ENCODE results near the gene PDLIM7. TPM values are rescaled to one million over a fixed set of nuclear protein-coding genes. Genes with fewer than 3 reads are reported as not detected.

The PDLIM7 gene
- total and polyA plus RNA-seq, 2 experiments from 2014 or later, result 94.7 to 128 TPM

DNA sequence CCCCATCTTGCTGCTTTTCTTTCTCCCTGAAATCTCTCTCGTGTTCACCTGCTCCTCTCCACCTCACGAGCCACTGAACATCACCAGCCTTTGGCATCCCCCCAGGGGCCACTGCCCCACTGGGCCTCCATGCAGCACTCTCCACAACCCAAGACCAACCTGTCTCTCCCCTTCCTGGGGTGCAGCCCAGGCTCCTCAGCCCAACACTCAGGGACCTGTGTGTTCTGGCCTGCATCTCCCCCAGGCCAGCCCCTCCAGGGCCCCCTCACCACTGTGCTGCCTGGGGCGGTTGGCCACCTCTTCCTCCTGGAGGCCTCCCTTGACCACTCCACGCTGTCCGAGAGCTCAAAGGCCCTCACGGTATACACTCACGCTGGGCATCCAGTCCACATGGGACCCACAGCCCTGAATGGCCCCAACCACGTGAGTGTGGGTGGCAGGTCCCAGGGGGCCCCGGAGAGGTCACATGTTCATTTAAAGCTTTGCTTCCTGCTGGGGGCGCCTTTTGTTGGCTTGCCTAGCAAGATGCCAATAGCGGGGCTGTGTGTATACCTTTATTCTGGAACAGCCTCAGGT, 12.7 kb upstream of the PDLIM7 start:
- H3K79me2 ChIP-seq (replicated peaks; ENCODE audit: insufficient read depth), result peaks cover 2% of the 10 kb centered on the region
- TF ChIP-seq STAT1 (IDR thresholded peaks at IDR 0.05; ENCODE audit: unreplicated experiment) (no peak), POLR2AphosphoS5 (IDR thresholded peaks at IDR 0.05; ENCODE audit: low read depth) (no peak), EZH2 (IDR thresholded peaks at IDR 0.05; ENCODE audit: low read depth, unreplicated experiment) (no peak), CREB1 (CRISPR knock-in tag; IDR thresholded peaks at IDR 0.05; ENCODE audit: low read depth) (no peak)
- TF ChIP-seq, protein P1, sequence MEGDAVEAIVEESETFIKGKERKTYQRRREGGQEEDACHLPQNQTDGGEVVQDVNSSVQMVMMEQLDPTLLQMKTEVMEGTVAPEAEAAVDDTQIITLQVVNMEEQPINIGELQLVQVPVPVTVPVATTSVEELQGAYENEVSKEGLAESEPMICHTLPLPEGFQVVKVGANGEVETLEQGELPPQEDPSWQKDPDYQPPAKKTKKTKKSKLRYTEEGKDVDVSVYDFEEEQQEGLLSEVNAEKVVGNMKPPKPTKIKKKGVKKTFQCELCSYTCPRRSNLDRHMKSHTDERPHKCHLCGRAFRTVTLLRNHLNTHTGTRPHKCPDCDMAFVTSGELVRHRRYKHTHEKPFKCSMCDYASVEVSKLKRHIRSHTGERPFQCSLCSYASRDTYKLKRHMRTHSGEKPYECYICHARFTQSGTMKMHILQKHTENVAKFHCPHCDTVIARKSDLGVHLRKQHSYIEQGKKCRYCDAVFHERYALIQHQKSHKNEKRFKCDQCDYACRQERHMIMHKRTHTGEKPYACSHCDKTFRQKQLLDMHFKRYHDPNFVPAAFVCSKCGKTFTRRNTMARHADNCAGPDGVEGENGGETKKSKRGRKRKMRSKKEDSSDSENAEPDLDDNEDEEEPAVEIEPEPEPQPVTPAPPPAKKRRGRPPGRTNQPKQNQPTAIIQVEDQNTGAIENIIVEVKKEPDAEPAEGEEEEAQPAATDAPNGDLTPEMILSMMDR (conservative IDR thresholded peaks at IDR 0.05; ENCODE audit: low read depth in 2 of 2), result peak in 1 of 2 experiments; percentile 10; a peak in 1 of 4 replicates
- TF ChIP-seq, protein P2, sequence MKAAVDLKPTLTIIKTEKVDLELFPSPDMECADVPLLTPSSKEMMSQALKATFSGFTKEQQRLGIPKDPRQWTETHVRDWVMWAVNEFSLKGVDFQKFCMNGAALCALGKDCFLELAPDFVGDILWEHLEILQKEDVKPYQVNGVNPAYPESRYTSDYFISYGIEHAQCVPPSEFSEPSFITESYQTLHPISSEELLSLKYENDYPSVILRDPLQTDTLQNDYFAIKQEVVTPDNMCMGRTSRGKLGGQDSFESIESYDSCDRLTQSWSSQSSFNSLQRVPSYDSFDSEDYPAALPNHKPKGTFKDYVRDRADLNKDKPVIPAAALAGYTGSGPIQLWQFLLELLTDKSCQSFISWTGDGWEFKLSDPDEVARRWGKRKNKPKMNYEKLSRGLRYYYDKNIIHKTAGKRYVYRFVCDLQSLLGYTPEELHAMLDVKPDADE (IDR thresholded peaks at IDR 0.05), result no peak
- TF ChIP-seq, protein P3, sequence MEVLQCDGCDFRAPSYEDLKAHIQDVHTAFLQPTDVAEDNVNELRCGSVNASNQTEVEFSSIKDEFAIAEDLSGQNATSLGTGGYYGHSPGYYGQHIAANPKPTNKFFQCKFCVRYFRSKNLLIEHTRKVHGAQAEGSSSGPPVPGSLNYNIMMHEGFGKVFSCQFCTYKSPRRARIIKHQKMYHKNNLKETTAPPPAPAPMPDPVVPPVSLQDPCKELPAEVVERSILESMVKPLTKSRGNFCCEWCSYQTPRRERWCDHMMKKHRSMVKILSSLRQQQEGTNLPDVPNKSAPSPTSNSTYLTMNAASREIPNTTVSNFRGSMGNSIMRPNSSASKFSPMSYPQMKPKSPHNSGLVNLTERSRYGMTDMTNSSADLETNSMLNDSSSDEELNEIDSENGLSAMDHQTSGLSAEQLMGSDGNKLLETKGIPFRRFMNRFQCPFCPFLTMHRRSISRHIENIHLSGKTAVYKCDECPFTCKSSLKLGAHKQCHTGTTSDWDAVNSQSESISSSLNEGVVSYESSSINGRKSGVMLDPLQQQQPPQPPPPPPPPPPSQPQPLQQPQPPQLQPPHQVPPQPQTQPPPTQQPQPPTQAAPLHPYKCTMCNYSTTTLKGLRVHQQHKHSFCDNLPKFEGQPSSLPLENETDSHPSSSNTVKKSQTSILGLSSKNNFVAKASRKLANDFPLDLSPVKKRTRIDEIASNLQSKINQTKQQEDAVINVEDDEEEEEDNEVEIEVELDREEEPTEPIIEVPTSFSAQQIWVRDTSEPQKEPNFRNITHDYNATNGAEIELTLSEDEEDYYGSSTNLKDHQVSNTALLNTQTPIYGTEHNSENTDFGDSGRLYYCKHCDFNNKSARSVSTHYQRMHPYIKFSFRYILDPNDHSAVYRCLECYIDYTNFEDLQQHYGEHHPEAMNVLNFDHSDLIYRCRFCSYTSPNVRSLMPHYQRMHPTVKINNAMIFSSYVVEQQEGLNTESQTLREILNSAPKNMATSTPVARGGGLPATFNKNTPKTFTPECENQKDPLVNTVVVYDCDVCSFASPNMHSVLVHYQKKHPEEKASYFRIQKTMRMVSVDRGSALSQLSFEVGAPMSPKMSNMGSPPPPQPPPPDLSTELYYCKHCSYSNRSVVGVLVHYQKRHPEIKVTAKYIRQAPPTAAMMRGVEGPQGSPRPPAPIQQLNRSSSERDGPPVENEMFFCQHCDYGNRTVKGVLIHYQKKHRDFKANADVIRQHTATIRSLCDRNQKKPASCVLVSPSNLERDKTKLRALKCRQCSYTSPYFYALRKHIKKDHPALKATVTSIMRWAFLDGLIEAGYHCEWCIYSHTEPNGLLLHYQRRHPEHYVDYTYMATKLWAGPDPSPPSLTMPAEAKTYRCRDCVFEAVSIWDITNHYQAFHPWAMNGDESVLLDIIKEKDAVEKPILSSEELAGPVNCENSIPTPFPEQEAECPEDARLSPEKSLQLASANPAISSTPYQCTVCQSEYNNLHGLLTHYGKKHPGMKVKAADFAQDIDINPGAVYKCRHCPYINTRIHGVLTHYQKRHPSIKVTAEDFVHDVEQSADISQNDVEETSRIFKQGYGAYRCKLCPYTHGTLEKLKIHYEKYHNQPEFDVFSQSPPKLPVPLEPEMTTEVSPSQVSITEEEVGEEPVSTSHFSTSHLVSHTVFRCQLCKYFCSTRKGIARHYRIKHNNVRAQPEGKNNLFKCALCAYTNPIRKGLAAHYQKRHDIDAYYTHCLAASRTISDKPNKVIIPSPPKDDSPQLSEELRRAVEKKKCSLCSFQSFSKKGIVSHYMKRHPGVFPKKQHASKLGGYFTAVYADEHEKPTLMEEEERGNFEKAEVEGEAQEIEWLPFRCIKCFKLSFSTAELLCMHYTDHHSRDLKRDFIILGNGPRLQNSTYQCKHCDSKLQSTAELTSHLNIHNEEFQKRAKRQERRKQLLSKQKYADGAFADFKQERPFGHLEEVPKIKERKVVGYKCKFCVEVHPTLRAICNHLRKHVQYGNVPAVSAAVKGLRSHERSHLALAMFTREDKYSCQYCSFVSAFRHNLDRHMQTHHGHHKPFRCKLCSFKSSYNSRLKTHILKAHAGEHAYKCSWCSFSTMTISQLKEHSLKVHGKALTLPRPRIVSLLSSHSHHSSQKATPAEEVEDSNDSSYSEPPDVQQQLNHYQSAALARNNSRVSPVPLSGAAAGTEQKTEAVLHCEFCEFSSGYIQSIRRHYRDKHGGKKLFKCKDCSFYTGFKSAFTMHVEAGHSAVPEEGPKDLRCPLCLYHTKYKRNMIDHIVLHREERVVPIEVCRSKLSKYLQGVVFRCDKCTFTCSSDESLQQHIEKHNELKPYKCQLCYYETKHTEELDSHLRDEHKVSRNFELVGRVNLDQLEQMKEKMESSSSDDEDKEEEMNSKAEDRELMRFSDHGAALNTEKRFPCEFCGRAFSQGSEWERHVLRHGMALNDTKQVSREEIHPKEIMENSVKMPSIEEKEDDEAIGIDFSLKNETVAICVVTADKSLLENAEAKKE (CRISPR knock-in tag; IDR thresholded peaks at IDR 0.05), result no peak
- H3K27me3 ChIP-seq (ENCODE audit: insufficient read depth), result no peaks in the 10 kb centered on the region
- Mint-ChIP-seq H3K4me3 (peak overlapping the region; percentile 32; the same call in 1 of the 3 replicates), H3K27ac (peak overlapping the region; percentile 81), H3K27me3 (ENCODE audit: insufficient read depth, low read depth, poor library complexity) (peaks cover 12% of the 10 kb centered on the region), H3K4me1 (peaks cover 22% of the 10 kb centered on the region), H3K9me3 (peaks cover 2% of the 10 kb centered on the region; the same call in 1 of the 3 replicates), H3K36me3 (ENCODE audit: low read depth) (peaks cover 64% of the 10 kb centered on the region)
- H3K4me1 ChIP-seq (ENCODE audit: insufficient read depth), result peaks cover 15% of the 10 kb centered on the region
- H3F3A ChIP-seq (replicated peaks; ENCODE audit: low read depth), result peaks cover 5% of the 10 kb centered on the region; the same call in 1 of the 2 replicates
- H4K20me1 ChIP-seq (replicated peaks; ENCODE audit: insufficient read depth), result no peaks in the 10 kb centered on the region; the same call in 1 of the 2 replicates
- H3K27ac ChIP-seq (ENCODE audit: low read depth), result no peak overlapping the region
- peak; percentile 23 for ATAC-seq
- peaks cover 9% of the 10 kb centered on the region for H3K36me3 ChIP-seq (ENCODE audit: insufficient read depth)
- peak overlapping the region; percentile 55; the same call in 1 of the 2 replicates for H3K4me2 ChIP-seq
- no peak overlapping the region for H3K4me3 ChIP-seq
- DNase-seq (ENCODE audit: low spot score), result no peak
- no peaks in the 10 kb centered on the region for H3K9me2 ChIP-seq (ENCODE audit: insufficient read depth)
- H2AFZ ChIP-seq, result no peak overlapping the region
